ENCODE data around the gene CADPS.

- no peak for TF ChIP-seq POLR2A (IDR thresholded peaks at IDR 0.05; ENCODE audit: low read depth)
- TF ChIP-seq, protein P1, sequence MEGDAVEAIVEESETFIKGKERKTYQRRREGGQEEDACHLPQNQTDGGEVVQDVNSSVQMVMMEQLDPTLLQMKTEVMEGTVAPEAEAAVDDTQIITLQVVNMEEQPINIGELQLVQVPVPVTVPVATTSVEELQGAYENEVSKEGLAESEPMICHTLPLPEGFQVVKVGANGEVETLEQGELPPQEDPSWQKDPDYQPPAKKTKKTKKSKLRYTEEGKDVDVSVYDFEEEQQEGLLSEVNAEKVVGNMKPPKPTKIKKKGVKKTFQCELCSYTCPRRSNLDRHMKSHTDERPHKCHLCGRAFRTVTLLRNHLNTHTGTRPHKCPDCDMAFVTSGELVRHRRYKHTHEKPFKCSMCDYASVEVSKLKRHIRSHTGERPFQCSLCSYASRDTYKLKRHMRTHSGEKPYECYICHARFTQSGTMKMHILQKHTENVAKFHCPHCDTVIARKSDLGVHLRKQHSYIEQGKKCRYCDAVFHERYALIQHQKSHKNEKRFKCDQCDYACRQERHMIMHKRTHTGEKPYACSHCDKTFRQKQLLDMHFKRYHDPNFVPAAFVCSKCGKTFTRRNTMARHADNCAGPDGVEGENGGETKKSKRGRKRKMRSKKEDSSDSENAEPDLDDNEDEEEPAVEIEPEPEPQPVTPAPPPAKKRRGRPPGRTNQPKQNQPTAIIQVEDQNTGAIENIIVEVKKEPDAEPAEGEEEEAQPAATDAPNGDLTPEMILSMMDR (IDR thresholded peaks at IDR 0.05) = no peak
- no peak for TF ChIP-seq POLR2AphosphoS5 (IDR thresholded peaks at IDR 0.05)
Observed at GRCh38 chr3:62827550-62827949, 47.7 kb downstream of the CADPS start.
